ENCODE data around the gene NPC1. TPM values are rescaled to one million over a fixed set of nuclear protein-coding genes. Genes with fewer than 3 reads are reported as not detected.
"Not testable (repeated sequence)": the region's sequence is repeated elsewhere in the genome, so short reads cannot be mapped to it uniquely, and the experiment has no call there.

The NPC1 gene
- polyA plus RNA-seq, 2 donors: 19.9 to 27.3 TPM

DNA sequence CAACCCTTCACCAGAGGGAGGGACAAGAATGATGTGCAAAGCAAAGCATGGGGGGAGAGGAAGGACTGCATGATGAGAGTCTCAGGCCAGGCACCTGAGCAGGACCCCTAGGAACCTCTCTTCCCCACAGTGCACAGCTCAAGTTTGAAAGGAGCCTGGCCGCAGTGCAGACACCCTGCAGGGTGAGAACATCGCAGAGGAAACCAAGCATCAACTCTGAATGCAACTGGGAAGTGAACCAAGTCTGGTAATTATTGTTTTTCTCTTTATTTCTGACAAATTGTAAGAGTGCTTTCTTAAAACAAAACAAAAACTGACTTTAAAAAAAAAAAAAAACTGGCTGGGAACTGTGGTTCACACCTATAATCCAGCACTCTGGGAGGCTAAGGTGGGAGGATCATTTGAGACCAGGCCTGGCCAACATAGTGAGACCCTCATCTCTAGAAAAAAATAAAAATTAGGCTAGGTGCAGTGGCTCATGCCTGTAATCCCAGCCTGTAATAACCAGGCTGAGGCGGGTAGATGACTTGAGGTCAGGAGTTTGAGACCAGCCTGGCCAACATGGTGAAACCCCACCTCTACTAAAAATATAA, 15.3 kb downstream of the NPC1 start:
- H3K36me3 ChIP-seq (ENCODE audit: control insufficient read depth in 2 of 2, insufficient read depth in 2 of 2, low read length in 1 of 2): peaks cover 9 to 11% of the 10 kb centered on the region in 2 donors
- no peaks in the 10 kb centered on the region for H3K27me3 ChIP-seq (ENCODE audit: control insufficient read depth in 1 of 2, insufficient read depth in 2 of 2, low read length in 2 of 2)
- H3K4me1 ChIP-seq (ENCODE audit: control insufficient read depth in 2 of 2, insufficient read depth in 2 of 2, low read length in 1 of 2): peaks cover 0 to 9% of the 10 kb centered on the region in 2 donors
- no peak overlapping the region for H3K27ac ChIP-seq (ENCODE audit: low read depth in 2 of 2, low read length in 1 of 2)
- 66 to 80% methylated on average over 3 of the region's 3 CpGs for WGBS, 2 donors
- no peaks in the 10 kb centered on the region for H3K9me3 ChIP-seq (ENCODE audit: control insufficient read depth in 2 of 2, insufficient read depth in 1 of 2, low read depth in 1 of 2, low read length in 1 of 2)
- no peak overlapping the region for H3K4me3 ChIP-seq (ENCODE audit: low read depth in 1 of 2, low read length in 2 of 2)

DNA sequence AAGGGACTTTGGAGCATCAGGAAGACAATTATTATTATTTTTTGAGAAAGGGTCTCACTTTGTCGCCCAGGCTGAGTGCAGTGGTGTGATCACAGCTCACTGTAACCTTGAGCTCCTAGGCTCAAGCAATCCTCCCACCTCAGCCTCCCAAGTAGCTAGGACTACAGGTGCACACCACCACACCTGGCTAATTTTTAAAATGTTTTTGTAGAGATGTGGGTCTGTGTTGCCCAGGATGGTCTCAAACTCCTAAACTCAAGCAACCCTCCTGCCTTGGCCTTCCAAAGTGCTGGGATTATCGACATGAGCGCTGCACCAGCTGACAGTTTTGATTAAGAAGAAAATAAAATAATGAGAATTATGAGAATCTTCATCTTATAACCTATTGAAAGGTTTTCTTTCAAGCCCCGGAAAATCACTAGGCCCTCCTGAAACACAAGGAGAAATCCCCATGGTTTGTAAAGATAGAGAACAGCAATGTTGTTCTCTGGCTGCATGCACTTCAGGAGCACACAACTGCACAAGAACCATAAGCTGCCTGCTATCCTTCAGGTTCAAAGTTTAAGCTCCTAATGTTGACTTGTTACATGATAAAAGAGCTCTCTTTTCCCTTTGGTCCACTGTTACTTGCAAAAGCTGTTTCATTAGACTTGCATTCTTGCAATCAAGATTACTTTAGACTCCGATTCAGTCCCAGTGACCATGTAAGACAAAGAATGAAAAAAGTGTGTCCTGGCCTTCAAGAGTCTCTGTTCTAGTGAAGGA, 16.8 kb downstream of the NPC1 start:
- no peaks in the 10 kb centered on the region for H3K27me3 ChIP-seq (ENCODE audit: control insufficient read depth in 1 of 2, insufficient read depth in 2 of 2, low read length in 2 of 2)
- peaks cover 0 to 4% of the 10 kb centered on the region in 2 donors for H3K4me1 ChIP-seq (ENCODE audit: control insufficient read depth in 2 of 2, insufficient read depth in 2 of 2, low read length in 1 of 2)
- H3K9me3 ChIP-seq (ENCODE audit: control insufficient read depth in 2 of 2, insufficient read depth in 1 of 2, low read depth in 1 of 2, low read length in 1 of 2): no peaks in the 10 kb centered on the region
- H3K4me3 ChIP-seq (ENCODE audit: low read depth in 1 of 2, low read length in 2 of 2): no peak overlapping the region
- no peak overlapping the region for H3K27ac ChIP-seq (ENCODE audit: low read depth in 2 of 2, low read length in 1 of 2)
- peaks cover 5 to 11% of the 10 kb centered on the region in 2 donors for H3K36me3 ChIP-seq (ENCODE audit: control insufficient read depth in 2 of 2, insufficient read depth in 2 of 2, low read length in 1 of 2)
- WGBS, 2 donors: 91 to 97% methylated on average over 5 of the region's 5 CpGs

DNA sequence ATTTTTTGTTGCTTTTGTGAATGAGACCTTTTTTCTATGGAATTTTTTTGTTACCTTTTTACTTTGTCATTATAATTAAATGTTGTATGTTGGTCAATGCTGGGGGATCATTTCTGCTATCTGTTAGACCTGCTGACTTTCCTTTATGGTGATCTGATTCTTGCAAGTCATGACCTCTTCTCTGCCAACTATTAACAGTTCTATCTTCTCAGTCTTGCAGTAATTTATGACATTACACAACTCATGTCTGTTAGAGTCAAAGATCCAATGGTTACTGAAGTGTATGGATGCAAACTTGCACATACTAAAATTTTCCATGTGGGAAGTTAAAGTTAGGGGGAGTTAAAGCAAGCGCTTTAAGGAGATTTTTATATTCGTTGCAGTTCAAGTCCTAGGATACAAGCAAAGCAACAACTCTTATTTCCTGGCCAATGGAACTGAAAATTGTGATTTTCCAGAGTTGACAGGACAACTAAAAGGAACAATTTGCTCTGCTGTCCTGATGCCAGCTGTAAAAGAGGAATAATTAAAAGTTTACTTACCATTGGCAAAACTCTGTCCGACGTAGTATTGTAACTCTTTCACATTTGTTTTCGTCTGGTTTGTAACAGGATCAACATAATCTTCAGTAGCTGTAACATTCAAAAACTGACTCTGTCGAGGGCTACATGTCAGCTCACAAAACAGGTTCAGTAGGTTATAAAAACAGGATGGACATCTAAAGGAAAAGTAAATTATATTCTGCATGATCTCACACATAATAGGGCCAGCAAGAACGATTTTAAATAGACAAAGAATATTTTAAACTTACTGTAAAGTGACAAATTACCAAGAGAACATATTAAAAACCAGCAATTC, 17.8 kb downstream of the NPC1 start:
- no peaks in the 10 kb centered on the region for H3K27me3 ChIP-seq (ENCODE audit: control insufficient read depth in 1 of 2, insufficient read depth in 2 of 2, low read length in 2 of 2)
- H3K9me3 ChIP-seq (ENCODE audit: control insufficient read depth in 2 of 2, insufficient read depth in 1 of 2, low read depth in 1 of 2, low read length in 1 of 2): no peaks in the 10 kb centered on the region
- H3K36me3 ChIP-seq (ENCODE audit: control insufficient read depth in 2 of 2, insufficient read depth in 2 of 2, low read length in 1 of 2): peaks cover 5 to 11% of the 10 kb centered on the region in 2 donors
- no peak overlapping the region for H3K27ac ChIP-seq (ENCODE audit: low read depth in 2 of 2, low read length in 1 of 2)
- no peak overlapping the region for H3K4me3 ChIP-seq (ENCODE audit: low read depth in 1 of 2, low read length in 2 of 2)
- H3K4me1 ChIP-seq (ENCODE audit: control insufficient read depth in 2 of 2, insufficient read depth in 2 of 2, low read length in 1 of 2): no peaks in the 10 kb centered on the region
- WGBS, 2 donors: 63 to 65% methylated on average over 7 of the region's 7 CpGs

GRCh38 chr18:23567671-23568070, 18.6 kb downstream of the NPC1 start:
- 95 to 96% methylated on average over 3 of the region's 3 CpGs for WGBS, 2 donors
- Histone ChIP-seq H3K27ac (ENCODE audit: low read depth in 2 of 2, low read length in 1 of 2) (no peak overlapping the region), H3K36me3 (ENCODE audit: control insufficient read depth in 2 of 2, insufficient read depth in 2 of 2, low read length in 1 of 2) (peaks cover 3 to 5% of the 10 kb centered on the region in 2 donors), H3K9me3 (ENCODE audit: control insufficient read depth in 2 of 2, insufficient read depth in 1 of 2, low read depth in 1 of 2, low read length in 1 of 2) (no peaks in the 10 kb centered on the region), H3K27me3 (ENCODE audit: control insufficient read depth in 1 of 2, insufficient read depth in 2 of 2, low read length in 2 of 2) (no peaks in the 10 kb centered on the region), H3K4me3 (ENCODE audit: low read depth in 1 of 2, low read length in 2 of 2) (no peak overlapping the region), H3K4me1 (ENCODE audit: control insufficient read depth in 2 of 2, insufficient read depth in 2 of 2, low read length in 1 of 2) (no peaks in the 10 kb centered on the region)

DNA sequence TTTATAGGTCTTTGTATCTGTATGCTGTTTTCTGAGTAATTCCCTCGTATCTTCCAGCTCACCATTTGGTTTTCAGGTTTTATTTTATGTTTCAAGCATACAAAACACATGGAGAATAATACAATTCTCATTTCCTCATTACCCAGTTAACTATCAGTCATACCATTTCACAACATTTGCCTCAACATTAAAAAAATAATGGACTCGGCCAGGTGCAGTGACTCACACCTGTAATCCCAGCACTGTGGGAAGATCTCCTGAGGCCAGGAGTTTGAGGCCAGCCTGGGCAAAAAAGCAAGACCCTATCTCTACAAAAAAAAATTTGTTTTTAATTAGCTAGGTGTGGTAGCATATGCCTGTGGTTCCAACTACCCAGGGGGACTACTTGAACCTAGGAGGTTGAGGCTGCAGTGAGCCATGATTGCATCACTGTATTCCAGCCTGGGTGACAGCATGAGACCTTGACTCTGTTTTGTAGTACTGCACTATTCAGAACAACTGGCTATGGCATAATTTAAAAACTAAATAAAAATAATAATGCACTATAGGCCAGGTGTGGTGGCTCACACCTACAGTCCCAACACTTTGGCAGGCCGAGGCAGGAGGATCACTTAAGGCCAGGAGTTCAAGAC, 20.3 kb downstream of the NPC1 start:
- Histone ChIP-seq H3K27me3 (ENCODE audit: control insufficient read depth in 1 of 2, insufficient read depth in 2 of 2, low read length in 2 of 2) (no peaks in the 10 kb centered on the region), H3K9me3 (ENCODE audit: control insufficient read depth in 2 of 2, insufficient read depth in 1 of 2, low read depth in 1 of 2, low read length in 1 of 2) (no peaks in the 10 kb centered on the region), H3K27ac (ENCODE audit: low read depth in 2 of 2, low read length in 1 of 2) (no peak overlapping the region), H3K4me3 (ENCODE audit: low read depth in 1 of 2, low read length in 2 of 2) (no peak overlapping the region), H3K4me1 (ENCODE audit: control insufficient read depth in 2 of 2, insufficient read depth in 2 of 2, low read length in 1 of 2) (no peaks in the 10 kb centered on the region), H3K36me3 (ENCODE audit: control insufficient read depth in 2 of 2, insufficient read depth in 2 of 2, low read length in 1 of 2) (peaks cover 2 to 4% of the 10 kb centered on the region in 2 donors)
- WGBS, 2 donors: 69 to 71% methylated on average over 3 of the region's 3 CpGs

DNA sequence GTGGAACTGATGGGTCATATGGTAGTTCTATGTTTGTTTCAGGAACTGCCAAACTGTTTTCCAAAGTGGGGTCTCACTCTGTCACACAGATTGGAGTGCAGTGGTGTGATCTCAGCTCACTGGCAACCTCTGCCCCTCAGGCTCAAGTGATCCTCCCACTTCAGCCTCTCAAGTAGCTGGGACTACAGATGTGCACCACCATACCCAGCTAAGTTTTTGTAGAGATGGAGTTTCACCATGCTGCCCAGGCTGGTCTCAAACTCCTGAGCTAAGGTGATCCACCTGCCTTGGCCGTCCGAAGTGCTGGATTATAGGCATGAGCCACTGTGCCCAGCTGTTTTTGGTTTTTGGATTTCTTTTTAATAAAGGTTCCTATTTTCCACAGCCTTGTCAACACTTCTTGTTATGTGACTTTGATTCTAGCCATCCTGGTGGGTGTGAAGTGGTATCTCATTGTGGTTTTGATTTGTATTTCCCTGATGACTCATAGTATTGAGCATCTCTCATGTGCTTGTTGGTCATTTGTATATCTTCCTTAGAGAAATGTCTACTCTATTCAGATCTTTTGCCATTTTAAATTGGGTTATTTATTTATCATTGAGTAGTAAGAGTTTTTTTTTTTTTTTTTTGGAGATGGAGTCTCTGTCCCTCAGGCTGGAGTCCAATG, 22.8 kb downstream of the NPC1 start:
- H3K9me3 ChIP-seq (ENCODE audit: control insufficient read depth in 2 of 2, insufficient read depth in 1 of 2, low read depth in 1 of 2, low read length in 1 of 2): no peaks in the 10 kb centered on the region
- WGBS, 2 donors: 94 to 95% methylated on average over 2 of the region's 2 CpGs
- no peaks in the 10 kb centered on the region for H3K4me1 ChIP-seq (ENCODE audit: control insufficient read depth in 2 of 2, insufficient read depth in 2 of 2, low read length in 1 of 2)
- no peak overlapping the region for H3K27ac ChIP-seq (ENCODE audit: low read depth in 2 of 2, low read length in 1 of 2)
- peaks cover 5 to 13% of the 10 kb centered on the region in 2 donors for H3K36me3 ChIP-seq (ENCODE audit: control insufficient read depth in 2 of 2, insufficient read depth in 2 of 2, low read length in 1 of 2)
- H3K27me3 ChIP-seq (ENCODE audit: control insufficient read depth in 1 of 2, insufficient read depth in 2 of 2, low read length in 2 of 2): no peaks in the 10 kb centered on the region
- no peak overlapping the region for H3K4me3 ChIP-seq (ENCODE audit: low read depth in 1 of 2, low read length in 2 of 2)

- Histone ChIP-seq H3K4me3 (ENCODE audit: low read depth in 1 of 2, low read length in 2 of 2) (no peak overlapping the region), H3K27ac (ENCODE audit: low read depth in 2 of 2, low read length in 1 of 2) (no peak overlapping the region), H3K9me3 (ENCODE audit: control insufficient read depth in 2 of 2, insufficient read depth in 1 of 2, low read depth in 1 of 2, low read length in 1 of 2) (no peaks in the 10 kb centered on the region), H3K36me3 (ENCODE audit: control insufficient read depth in 2 of 2, insufficient read depth in 2 of 2, low read length in 1 of 2) (peaks cover 14 to 28% of the 10 kb centered on the region in 2 donors), H3K27me3 (ENCODE audit: control insufficient read depth in 1 of 2, insufficient read depth in 2 of 2, low read length in 2 of 2) (no peaks in the 10 kb centered on the region), H3K4me1 (ENCODE audit: control insufficient read depth in 2 of 2, insufficient read depth in 2 of 2, low read length in 1 of 2) (no peaks in the 10 kb centered on the region)
- 92 to 93% methylated on average over 4 of the region's 4 CpGs for WGBS, 2 donors
Measured at GRCh38 chr18:23560186-23560585, 26.1 kb downstream of the NPC1 start.

DNA sequence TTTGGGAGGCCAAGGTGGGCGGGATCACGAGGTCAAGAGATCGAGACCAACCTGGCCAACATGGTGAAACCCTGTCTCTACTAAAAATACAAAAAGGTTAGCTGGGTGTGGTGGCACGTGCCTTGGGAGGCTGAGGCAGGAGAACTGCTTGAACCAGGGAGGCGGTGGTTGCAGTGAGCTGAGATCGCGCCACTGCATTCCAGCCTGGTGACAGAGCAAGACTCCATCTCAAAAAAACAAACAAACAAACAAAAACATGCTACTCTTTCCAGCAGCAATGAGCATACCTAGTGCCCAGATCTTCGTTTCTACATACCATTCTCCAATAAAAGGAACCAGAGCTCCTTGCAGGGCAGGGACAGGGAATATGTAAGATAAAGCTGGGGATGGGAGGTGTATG, 28.8 kb downstream of the NPC1 start:
- peaks cover 34 to 47% of the 10 kb centered on the region in 2 donors for H3K36me3 ChIP-seq (ENCODE audit: control insufficient read depth in 2 of 2, insufficient read depth in 2 of 2, low read length in 1 of 2)
- 93% methylated on average over 8 of the region's 8 CpGs for WGBS, 2 donors

More for the DNA sequence above, 28.8 kb downstream of the NPC1 start:
- H3K4me3 ChIP-seq (ENCODE audit: low read depth in 1 of 2, low read length in 2 of 2); H3K9me3 ChIP-seq (ENCODE audit: control insufficient read depth in 2 of 2, insufficient read depth in 1 of 2, low read depth in 1 of 2, low read length in 1 of 2); H3K27me3 ChIP-seq (ENCODE audit: control insufficient read depth in 1 of 2, insufficient read depth in 2 of 2, low read length in 2 of 2); H3K4me1 ChIP-seq (ENCODE audit: control insufficient read depth in 2 of 2, insufficient read depth in 2 of 2, low read length in 1 of 2); H3K27ac ChIP-seq (ENCODE audit: low read depth in 2 of 2, low read length in 1 of 2): not testable (repeated sequence)

Data from esophagus (tissue), 2 donors.